H1 (cell line): ENCODE data around the gene MIB1. TPM values are rescaled to one million over a fixed set of nuclear protein-coding genes. Genes with fewer than 3 reads are reported as not detected.

Source experiments
- CTCF ChIA-PET: fragments of 300-600 bp; sonication (Branson Sonifier 250); formaldehyde crosslinking; loops from one replicate; lab custom pipeline; 2021; ENCODE audit not compliant: partially characterized antibody; lab: Charles Lee
- POLR2A ChIA-PET: fragments of 300-600 bp; sonication (Branson Sonifier 250); formaldehyde crosslinking; loops from one replicate; lab custom pipeline; 2021; ENCODE audit warnings: inconsistent platforms; ENCODE audit not compliant: partially characterized antibody; lab: Charles Lee
- DNase-seq, 2 experiments: peaks; one replicate each; pipeline versions ENCODE4 v3.0.0 to v3.0.0-alpha.2; 2010 to 2022; ENCODE audit warnings: low spot score in 2 of 2, low read depth in 1 of 2, mixed read lengths in 1 of 2
- FAIRE-seq: peaks from 2 replicates; lab custom pipeline; 2011; peaks lifted over from hg19 to GRCh38; lab: Jason Lieb, UNC
- H2AFZ ChIP-seq: 2 replicates; pipeline ENCODE4 v1.8.1; 2012; ENCODE audit warnings: low read length, inconsistent platforms
- H2AK5ac ChIP-seq: 2 replicates; pipeline ENCODE4 v1.6.1; 2013; ENCODE audit warnings: low read depth, low read length
- H2BK120ac ChIP-seq: replicated peaks from 2 replicates; pipeline ENCODE3; 2013; ENCODE audit warnings: low read depth, low read length, inconsistent platforms
- H2BK12ac ChIP-seq: 2 replicates; pipeline ENCODE4 v1.6.1; 2013; ENCODE audit warnings: low read depth, low read length
- H2BK15ac ChIP-seq: 2 replicates; pipeline ENCODE4 v1.6.1; 2013; ENCODE audit warnings: low read length
- H2BK20ac ChIP-seq: 2 replicates; pipeline ENCODE4 v1.6.1; 2013; ENCODE audit warnings: low read length
- H2BK5ac ChIP-seq: 2 replicates; pipeline ENCODE4 v1.6.1; 2013; ENCODE audit warnings: low read depth, low read length
- H3K14ac ChIP-seq: 2 replicates; pipeline ENCODE4 v1.6.1; 2013; ENCODE audit warnings: inconsistent platforms; ENCODE audit not compliant: insufficient read length
- H3K18ac ChIP-seq: 2 replicates; pipeline ENCODE4 v1.6.1; 2013; ENCODE audit warnings: low read length; ENCODE audit errors: extremely low read depth
- H3K23ac ChIP-seq: 2 replicates; pipeline ENCODE4 v1.6.1; 2013; ENCODE audit warnings: inconsistent platforms; ENCODE audit not compliant: insufficient read length
- H3K23me2 ChIP-seq: 2 replicates; pipeline ENCODE4 v1.6.1; 2013; ENCODE audit warnings: low read depth, low read length
- H3K27ac ChIP-seq: 2 replicates; pipeline ENCODE4 v1.6.1; 2011; ENCODE audit warnings: low read depth, low read length, inconsistent platforms
- H3K27me3 ChIP-seq, 4 experiments: replicated peaks in 1 of 4; 1 replicate in 1 of 4; 2 replicates in 3 of 4; pipeline versions ENCODE4 v1.6.1 to v1.8.1; 2011 to 2013; ENCODE audit warnings: low read length in 3 of 4, mild to moderate bottlenecking in 3 of 4, inconsistent platforms in 2 of 4, mixed read lengths in 2 of 4, moderate library complexity in 1 of 4; ENCODE audit not compliant: control insufficient read depth in 3 of 4, insufficient read depth in 3 of 4; ENCODE audit errors: extremely low read depth in 1 of 4
- H3K36me3 ChIP-seq, 4 experiments: 2 replicates each; pipeline versions ENCODE4 v1.6.1 to v1.8.1; 2011 to 2013; ENCODE audit warnings: mild to moderate bottlenecking in 4 of 4, low read length in 3 of 4, moderate library complexity in 2 of 4, control low read depth in 1 of 4, inconsistent platforms in 1 of 4; ENCODE audit not compliant: insufficient read depth in 4 of 4, control insufficient read depth in 2 of 4
- H3K4ac ChIP-seq: replicated peaks from 2 replicates; pipeline ENCODE3; 2013; ENCODE audit warnings: low read length, low read depth, mixed read lengths, inconsistent platforms; ENCODE audit not compliant: insufficient read length
- H3K4me1 ChIP-seq, 4 experiments: replicated peaks in 1 of 4; 1 replicate in 1 of 4; 2 replicates in 3 of 4; pipeline versions ENCODE4 v1.6.1 to v1.8.1; 2011 to 2013; ENCODE audit warnings: low read length in 3 of 4, inconsistent platforms in 2 of 4, mixed read lengths in 1 of 4; ENCODE audit not compliant: insufficient read depth in 4 of 4, control insufficient read depth in 3 of 4
- H3K4me2 ChIP-seq, 2 experiments: 2 replicates each; pipeline versions ENCODE4 v1.6.1 to v1.8.1; 2011 to 2013; ENCODE audit warnings: low read depth in 2 of 2, low read length in 2 of 2, control low read depth in 1 of 2, inconsistent platforms in 1 of 2, mild to moderate bottlenecking in 1 of 2; ENCODE audit not compliant: insufficient read depth in 1 of 2
- H3K4me3 ChIP-seq, 4 experiments: fragments of 200-600, 300-600 bp in 1 of 4; sonication (generic), shearing (Covaris generic), sonication (Bioruptor Twin) in 1 of 4; 2 replicates each; pipeline versions ENCODE4 v1.5.1 to v1.8.1; 2011 to 2016; ENCODE audit warnings: low read length in 4 of 4, low read depth in 3 of 4, control low read depth in 2 of 4, inconsistent platforms in 2 of 4, mild to moderate bottlenecking in 2 of 4, mixed read lengths in 1 of 4, moderate library complexity in 1 of 4; ENCODE audit not compliant: insufficient read depth in 2 of 4; ENCODE audit errors: extremely low read depth in 1 of 4
- H3K56ac ChIP-seq: replicated peaks from 2 replicates; pipeline ENCODE3; 2013; ENCODE audit warnings: low read depth, mild to moderate bottlenecking, mixed read lengths, low read length, inconsistent platforms; ENCODE audit not compliant: insufficient read length
- H3K79me1 ChIP-seq: 2 replicates; pipeline ENCODE4 v1.6.1; 2013; ENCODE audit warnings: low read depth, low read length, control low read depth
- H3K79me2 ChIP-seq, 2 experiments: 2 replicates each; pipeline versions ENCODE4 v1.6.1 to v1.8.1; 2012 to 2013; ENCODE audit warnings: low read length in 2 of 2, mild to moderate bottlenecking in 2 of 2, inconsistent platforms in 1 of 2; ENCODE audit not compliant: insufficient read depth in 2 of 2, control insufficient read depth in 1 of 2
- H3K9ac ChIP-seq, 4 experiments: replicated peaks in 1 of 4; 1 replicate in 1 of 4; 2 replicates in 3 of 4; pipeline versions ENCODE4 v1.6.1 to v1.8.1; 2011 to 2013; ENCODE audit warnings: low read depth in 3 of 4, low read length in 3 of 4, control low read depth in 2 of 4, mild to moderate bottlenecking in 2 of 4, moderate library complexity in 2 of 4, inconsistent platforms in 1 of 4; ENCODE audit errors: extremely low read depth in 1 of 4
- H3K9me3 ChIP-seq, 2 experiments: 2 replicates each; pipeline versions ENCODE4 v1.6.1 to v1.8.1; 2012 to 2013; ENCODE audit warnings: mild to moderate bottlenecking in 2 of 2, moderate library complexity in 2 of 2, control low read depth in 1 of 2, inconsistent platforms in 1 of 2, low read depth in 1 of 2, low read length in 1 of 2, mixed read lengths in 1 of 2; ENCODE audit not compliant: insufficient read depth in 2 of 2
- H4K20me1 ChIP-seq, 2 experiments: replicated peaks in 1 of 2; 2 replicates each; pipeline versions ENCODE3 to v1.8.1; 2011 to 2013; ENCODE audit warnings: inconsistent platforms in 2 of 2, low read length in 2 of 2, mild to moderate bottlenecking in 1 of 2; ENCODE audit not compliant: insufficient read depth in 2 of 2, control insufficient read depth in 1 of 2
- H4K5ac ChIP-seq: 2 replicates; pipeline ENCODE4 v1.6.1; 2013; ENCODE audit warnings: low read length, low read depth, mixed read lengths, inconsistent platforms; ENCODE audit not compliant: insufficient read length
- H4K8ac ChIP-seq: 2 replicates; pipeline ENCODE4 v1.8.0; 2013; ENCODE audit warnings: mild to moderate bottlenecking, moderate library complexity, low read length, inconsistent platforms; ENCODE audit not compliant: insufficient read depth; ENCODE audit errors: extremely low read depth
- H4K91ac ChIP-seq: replicated peaks from 2 replicates; pipeline ENCODE3; 2013; ENCODE audit warnings: low read length, mixed read lengths, inconsistent platforms; ENCODE audit not compliant: insufficient read length
- CHD1 ChIP-seq: IDR thresholded peaks from 2 replicates; pipeline ENCODE4 v1.6.1; 2012; ENCODE audit warnings: low read depth, low read length, improper control_type of control experiment
- CTBP2 ChIP-seq: IDR thresholded peaks from 2 replicates; pipeline ENCODE4 v1.7.0; 2011; ENCODE audit warnings: borderline replicate concordance, mild to moderate bottlenecking, moderate library complexity, mixed read lengths, low read length; ENCODE audit not compliant: insufficient read depth, insufficient read length
- WGBS, 2 experiments: shearing (Covaris generic) in 1 of 2; methylation state at CpG; one replicate each; pipeline versions ENCODE4 v1.1.6 to v1.1.7; 2013 to 2015; ENCODE audit warnings: low lambda C conversion rate in 2 of 2, mixed read lengths in 2 of 2, inconsistent platforms in 1 of 2, low coverage in 1 of 2, missing lambda C conversion rate in 1 of 2; ENCODE audit not compliant: insufficient replicate concordance in 2 of 2, insufficient coverage in 1 of 2, insufficient read length in 1 of 2; ENCODE audit errors: extremely low coverage in 1 of 2, missing lambda C conversion rate in 1 of 2; 5-methylcytosine and 5-hydroxymethylcytosine counted together
- polyA plus RNA-seq, 7 experiments: library from polyadenylated mRNA; depleted of rRNA in 3 of 7; stranded (reverse) in 5 of 7; unstranded in 2 of 7; fragments of >200 nt in 5 of 7; fragments of 200-250 nt in 2 of 7; gene quantifications; 1 replicate in 5 of 7; 2 replicates in 1 of 7; 4 replicates in 1 of 7; pipeline versions ENCODE4 v1.2.1 to v1.2.3, GENCODE V29; 2011 to 2013; ENCODE audit warnings: missing spikeins in 2 of 7, mixed read lengths in 2 of 7
- total RNA-seq: library from RNA; stranded (reverse); fragmentation: NEBNext Ultra II Directional; extraction: Animal tissue kit (Norgen Biotek cat#: 25700); gene quantifications from 2 replicates; pipeline ENCODE4 v1.2.1, GENCODE V29; 2021

Gene MIB1
- total and polyA plus RNA-seq, 2 of the 8 experiments (the other 6 are each of a cell fraction or from before 2014, with no cell fraction given), result 8.2 to 60.3 TPM

DNA sequence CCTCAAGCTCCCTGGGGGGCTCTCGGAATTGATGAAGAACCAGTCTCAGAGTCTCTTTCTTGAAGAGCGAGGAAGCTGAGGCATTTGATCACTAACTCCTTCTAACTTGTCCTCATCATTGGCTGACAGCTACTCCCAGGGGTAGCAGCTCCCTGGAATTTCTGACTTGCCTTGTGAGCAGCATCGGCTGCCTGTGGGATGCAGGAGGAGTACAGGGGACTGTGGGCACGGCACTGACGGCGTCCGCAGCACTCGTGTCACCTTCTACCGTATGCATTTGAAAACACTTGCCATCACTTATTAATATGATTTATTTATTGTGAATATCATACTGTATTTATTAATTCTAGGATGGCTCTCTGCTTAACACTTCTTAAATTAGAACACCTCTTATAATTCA is 175.0 kb downstream of the MIB1 start:
- Histone ChIP-seq H3K4ac (no peak overlapping the region), H2BK120ac (no peak overlapping the region), H2AFZ (no peak overlapping the region), H3K4me1 (no peaks in the 10 kb centered on the region), H2BK12ac (no peak overlapping the region), H3K79me2 (no peaks in the 10 kb centered on the region), H3K27ac (no peak overlapping the region), H3K18ac (no peak overlapping the region), H4K5ac (no peak overlapping the region)
- TF ChIP-seq CTBP2 (no peak), CHD1 (no peak)
- TF ChIP-seq, all 59 proteins: peak for 0
- POLR2A ChIA-PET, result no interaction called here
- WGBS, 2 experiments, result 93% methylated on average over 9 of the region's 9 CpGs; no CpG with 5 or more reads in 1 of the 2 experiments
- Histone ChIP-seq H3K4me2 (no peak overlapping the region), H4K20me1 (no peaks in the 10 kb centered on the region), H2AK5ac (no peak overlapping the region), H3K36me3 (no peaks in the 10 kb centered on the region), H2BK5ac (no peak overlapping the region), H3K14ac (no peak overlapping the region), H3K9ac (no peak overlapping the region), H3K9me3 (no peaks in the 10 kb centered on the region), H3K27me3 (peaks cover 0 to 11% (median 9%) of the 10 kb centered on the region in 4 experiments; a peak in 6 of 7 replicates), H3K79me1 (no peaks in the 10 kb centered on the region), H3K4me3 (no peak overlapping the region), H2BK15ac (no peak overlapping the region), H3K23ac (no peak overlapping the region), H4K8ac (no peak overlapping the region), H3K56ac (no peak overlapping the region), H3K23me2 (no peaks in the 10 kb centered on the region), H2BK20ac (no peak overlapping the region), H4K91ac (no peak overlapping the region)
- CTCF ChIA-PET, result interaction anchor here (0.5 to 1.3 kb wide), 11 partner anchors 9 to 475 kb away, joined by 3 to 5 read pairs (median 3); no protein-coding TSS in a partner anchor
- FAIRE-seq (no peak), DNase-seq (no peak)
